NCI-H526 treated with DMSO at 0.1 percent for 48 hours (cell line): ENCODE measurements around the gene ZNF264.
"Not testable (repeated sequence)": the region's sequence is repeated elsewhere in the genome, so short reads cannot be mapped to it uniquely, and the experiment has no call there.

ENCODE experiments used
- DNase-seq: peaks from one replicate; lab custom pipeline; 2025; lab: John Stamatoyannopoulos, UW

Gene ZNF264

DNA sequence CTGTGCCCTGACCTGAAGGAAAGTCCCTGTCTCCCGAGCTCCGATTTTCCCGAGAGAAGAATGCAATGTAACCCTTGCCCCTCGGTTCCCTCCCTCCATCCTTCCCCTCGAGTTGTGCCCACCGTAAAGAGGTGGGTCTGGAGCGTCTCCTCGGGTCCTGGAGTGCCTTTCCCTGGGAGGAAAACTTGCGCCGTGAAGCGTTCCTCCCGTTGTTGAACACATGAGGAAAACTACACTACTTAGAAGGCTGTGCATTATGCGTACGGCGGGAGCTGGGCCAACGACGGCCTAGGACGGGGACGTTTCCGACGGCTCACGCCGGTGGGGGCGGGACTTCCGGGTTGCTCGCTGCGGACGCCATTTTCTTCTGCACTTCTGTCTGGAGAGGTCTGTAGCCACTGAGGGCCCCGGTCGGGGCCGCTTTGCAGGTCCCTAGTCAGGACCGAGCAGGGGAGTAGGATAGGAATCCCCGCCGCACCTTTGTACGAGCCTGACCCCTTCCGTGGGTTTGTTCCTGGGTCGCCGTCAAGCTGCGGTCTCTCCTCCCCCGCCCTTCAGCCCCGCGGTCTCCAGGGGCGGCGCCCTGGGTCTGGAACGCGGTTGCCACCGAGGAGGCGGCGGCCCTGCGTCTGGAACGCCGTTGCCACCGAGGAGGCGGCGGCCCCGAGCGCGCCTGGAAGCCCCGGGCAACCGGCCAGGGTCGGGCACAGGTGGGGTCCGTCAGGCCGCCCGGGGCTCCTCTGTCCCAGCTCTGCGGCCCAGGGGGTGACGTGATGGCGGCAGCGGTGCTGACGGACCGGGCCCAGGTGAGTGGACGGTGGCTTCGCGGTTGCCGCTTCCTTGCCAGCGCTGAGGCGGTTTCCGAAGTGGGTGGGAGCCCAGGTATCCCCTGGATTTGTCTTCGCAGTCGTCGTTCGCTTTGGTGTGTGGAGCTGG, at the start of gene ZNF264:
Gene ZNF264 (plus strand): TSS at position 360 of the 936 bp plus-strand sequence. CDS start 414 bp downstream, at position 774.
- DNase-seq = peak; percentile 69

DNA sequence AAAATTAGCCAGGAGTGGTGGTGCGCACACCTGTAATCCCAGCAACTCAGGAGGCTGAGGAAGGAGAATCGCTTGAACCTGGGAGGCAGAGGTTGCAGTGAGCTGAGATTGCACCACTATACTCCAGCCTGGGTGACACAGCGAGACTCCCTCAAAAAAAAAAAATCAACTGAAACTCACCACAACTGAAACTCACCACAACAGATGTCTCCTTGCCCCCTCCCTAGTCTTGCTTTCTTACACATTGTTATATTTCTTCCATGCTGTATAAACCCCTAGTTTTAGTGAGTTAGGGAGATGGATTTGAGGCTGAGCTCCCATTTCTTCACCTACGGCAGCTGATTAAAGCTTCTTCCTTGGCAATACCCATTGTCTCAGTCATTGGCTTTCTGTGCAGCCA, 49.6 kb upstream of the ZNF264 start:
- DNase-seq = no peak

DNA sequence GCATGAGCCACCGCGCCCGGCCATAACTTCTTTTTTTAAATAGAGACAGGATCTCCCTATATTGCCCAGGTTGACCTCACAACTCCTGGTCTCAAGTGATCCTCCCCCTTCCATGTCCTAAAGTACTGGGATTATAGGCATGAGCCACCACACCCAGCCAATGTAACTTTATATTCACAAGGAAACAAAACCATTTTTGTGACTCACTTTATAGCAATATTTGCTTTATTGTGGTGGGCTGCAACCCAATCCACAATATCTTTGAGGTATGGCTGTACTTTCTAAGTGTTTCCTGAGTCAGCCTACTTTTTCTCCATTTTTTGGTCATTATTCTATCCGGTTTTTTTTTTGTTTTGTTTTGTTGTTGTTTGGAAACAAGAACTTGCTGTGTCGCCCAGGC, 38.4 kb upstream of the ZNF264 start:
- no peak for DNase-seq

DNA sequence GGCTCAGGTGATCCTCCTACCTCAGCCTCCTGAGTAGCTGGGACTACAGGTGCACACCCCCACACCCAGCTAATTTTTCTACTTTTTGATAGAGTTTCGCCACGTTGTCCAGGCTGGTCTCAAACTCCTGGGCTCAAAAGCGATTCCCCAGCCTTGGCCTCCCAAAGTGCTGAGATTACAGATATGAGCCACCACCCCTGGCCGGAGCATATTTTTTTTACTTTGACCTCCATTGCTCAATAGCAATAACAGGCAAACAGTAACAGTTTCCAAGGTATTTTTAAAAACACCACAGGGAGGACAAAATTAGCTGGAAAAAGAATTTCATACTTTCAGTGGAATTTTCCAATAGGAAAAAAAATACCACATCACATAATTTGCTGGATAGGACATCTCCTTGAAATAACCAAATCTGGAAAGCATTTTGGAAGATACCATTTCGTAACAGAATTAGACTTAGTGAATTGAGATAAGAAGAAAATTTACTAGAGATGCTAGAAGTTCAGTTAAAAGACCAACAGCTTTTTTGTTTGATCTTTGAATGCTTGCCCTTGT, 29.2 kb upstream of the ZNF264 start:
- no peak for DNase-seq

DNA sequence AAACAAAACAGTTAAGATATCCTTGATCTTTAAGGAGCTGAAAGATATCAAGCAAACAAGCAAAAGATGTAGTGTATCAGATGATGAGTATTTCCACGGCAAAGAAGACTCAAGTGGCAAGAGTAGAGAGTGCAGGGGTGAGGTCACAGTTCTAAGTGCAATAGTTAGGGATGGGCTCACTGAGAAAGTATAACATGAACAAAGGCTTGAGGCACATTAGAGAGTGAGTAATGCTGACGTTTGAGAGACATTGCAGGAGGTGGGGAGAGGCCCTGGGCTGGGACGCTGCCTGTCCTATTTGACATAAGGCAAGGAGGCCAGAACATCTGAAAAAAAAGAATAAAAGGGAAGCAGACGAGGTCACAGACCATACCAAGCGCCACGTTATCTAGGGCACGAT, 25.5 kb upstream of the ZNF264 start:
- DNase-seq = no peak

DNA sequence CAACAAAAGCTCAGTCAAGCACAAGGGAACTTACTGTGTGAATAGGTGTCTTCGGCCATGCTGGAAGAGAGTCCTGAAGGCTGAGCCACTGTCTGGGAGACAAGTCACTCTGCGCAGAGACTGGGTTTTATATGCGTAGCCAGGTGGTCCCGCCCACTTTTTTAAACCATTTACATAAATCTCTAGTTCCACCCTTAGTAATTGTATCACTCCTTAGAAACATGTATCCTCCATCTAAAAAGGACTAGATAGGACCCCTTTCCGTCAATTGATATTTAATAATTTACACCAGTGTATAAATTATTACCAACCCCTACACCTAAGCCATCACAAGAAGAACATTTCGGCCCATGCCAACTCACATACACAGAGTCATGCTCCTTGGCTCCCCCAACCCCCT, 23.9 kb upstream of the ZNF264 start, which contains the start of gene DUXA:
Gene DUXA (minus strand): TSS at position 101 of the 400 bp plus-strand sequence. CDS start 42 bp downstream, at position 59.
- no peak for DNase-seq

DNA sequence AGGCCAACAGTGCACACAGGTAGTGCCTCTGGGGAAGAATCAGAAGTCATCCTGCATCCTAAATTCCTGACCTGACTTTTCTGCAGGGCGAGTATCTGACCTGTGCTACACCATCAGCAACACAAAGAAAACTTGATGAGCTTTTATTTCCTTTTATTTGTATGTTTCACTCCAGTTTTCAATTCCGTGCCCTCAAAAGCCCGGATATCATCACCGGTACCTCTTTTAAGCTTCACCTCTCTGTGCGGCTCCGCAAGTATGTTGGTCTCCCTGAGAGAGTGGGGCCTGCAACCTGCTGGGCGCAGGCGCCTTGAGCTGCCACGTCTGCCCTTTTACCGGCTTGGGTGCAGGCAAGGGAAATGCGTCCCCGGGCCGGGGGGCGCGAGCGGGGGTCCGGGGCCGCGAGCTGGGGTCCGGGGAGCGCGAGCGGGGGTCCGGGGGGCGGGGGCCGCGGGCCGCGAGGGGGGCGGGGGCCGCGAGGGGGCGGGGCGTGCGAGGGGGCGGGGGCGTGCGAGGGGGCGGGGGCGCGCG, 19.7 kb upstream of the ZNF264 start:
- no peak for DNase-seq

DNA sequence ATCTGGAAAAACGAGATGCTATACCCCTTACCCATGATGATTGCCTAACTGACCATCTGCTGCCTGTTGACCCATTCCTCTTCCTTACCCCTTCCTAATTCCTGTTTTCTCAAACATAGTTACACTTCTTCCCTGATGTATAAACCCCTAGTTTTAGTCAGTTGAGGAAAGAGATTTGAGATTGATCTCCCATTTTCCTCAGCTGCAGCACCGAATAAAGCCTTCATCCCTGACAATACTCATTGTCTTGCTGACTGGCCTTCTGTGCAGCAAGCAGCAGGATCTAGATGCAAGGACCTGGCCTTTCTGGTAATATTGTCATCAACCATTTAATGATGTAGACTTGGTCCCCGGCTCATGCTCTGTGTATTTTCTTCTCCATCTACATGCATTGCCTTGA, 999 bp upstream of the ZNF264 start:
- DNase-seq = no peak

DNA sequence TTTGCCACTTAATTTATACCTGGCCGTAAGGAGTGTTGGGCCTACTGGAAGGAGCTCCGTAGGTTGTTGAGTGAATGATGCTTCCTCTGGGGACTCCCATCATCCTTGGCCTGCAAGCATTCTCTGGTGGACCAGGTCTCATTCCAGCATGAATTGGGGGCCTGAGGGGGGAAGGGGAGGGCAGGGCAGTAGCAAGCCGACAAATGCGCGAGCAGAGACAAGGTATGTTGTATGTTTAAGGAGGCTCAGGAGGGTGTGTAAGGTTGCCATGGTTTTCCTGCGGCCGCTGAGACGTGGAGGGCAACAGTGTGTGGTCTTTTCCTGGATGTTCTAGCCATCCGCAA, 749 bp downstream of the ZNF264 start:
- DNase-seq = no peak

DNA sequence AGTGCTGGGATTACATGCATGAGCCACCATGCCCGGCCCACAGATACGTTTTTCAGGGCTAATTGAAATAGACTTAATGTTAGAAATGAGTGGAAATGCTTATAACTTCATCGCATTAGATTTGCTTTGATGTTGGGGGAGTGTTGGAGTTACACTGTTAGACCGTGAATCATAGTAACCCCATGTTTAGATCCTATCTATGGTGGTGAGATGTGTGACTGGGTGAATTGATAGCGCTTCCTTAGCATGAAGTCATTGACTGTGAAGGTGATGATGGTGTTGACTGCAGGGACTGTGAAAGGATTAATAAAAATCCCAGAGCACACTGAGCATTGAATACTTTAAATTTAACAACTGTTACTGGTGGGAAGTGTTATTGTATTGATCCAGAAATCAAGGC, 1.7 kb downstream of the ZNF264 start:
- DNase-seq = no peak

DNA sequence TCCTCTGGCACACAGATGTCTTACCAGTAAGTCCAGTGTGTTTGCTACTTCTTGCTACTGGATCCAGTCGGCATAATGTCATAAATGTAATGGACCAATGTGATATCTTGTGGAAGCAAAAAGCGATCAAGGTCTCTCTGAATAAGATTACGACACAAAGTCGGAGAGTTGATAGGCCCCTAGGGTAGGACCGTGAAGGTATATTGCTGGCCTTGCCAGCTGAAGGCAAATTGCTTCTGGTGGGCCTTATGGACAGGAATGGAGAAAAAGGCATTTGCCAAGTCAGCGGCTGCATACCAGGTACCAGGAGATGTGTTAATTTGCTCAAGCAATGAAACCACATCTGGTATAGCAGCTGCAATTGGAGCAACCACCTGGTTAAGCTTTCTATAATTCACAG, 6.6 kb downstream of the ZNF264 start:
- DNase-seq = not testable (repeated sequence)

DNA sequence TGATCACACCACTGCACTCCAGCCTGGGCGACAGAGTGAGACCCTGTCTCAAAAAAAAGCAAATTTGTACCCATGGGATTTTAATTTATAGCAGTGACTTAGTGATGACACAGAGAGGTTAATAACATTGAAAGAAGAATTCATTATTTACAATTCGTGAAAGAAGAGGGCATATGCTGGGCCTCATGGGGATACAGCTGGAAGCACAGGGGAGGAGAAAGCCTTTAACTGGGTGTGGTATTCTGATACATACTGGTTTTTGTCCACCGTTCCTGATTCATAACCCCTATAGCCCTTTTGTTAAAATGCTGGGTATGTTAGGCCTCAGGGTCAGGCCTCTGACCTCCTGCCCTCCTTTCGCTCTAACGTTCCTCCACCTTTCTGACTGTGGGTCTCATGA, 10.9 kb downstream of the ZNF264 start:
- DNase-seq = no peak

DNA sequence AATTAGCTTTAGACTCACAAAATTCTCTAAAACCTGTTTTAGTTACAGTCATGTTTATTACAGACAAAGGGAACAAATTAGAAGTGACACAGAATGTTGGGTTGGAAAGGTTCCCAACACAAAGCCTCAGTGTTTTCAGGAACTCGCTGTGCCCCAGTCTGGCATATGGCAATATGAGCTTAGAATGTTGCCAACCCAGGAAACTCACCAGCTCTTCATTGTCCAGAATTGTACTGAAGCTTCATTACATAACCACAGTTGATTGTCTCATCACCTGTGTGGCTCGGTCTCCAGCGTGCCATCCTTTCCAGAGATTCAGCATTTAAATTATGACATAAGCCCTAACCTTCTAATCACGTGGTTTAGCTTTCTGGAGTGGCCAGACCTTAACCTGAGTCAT, 19.1 kb downstream of the ZNF264 start:
- DNase-seq = no peak

DNA sequence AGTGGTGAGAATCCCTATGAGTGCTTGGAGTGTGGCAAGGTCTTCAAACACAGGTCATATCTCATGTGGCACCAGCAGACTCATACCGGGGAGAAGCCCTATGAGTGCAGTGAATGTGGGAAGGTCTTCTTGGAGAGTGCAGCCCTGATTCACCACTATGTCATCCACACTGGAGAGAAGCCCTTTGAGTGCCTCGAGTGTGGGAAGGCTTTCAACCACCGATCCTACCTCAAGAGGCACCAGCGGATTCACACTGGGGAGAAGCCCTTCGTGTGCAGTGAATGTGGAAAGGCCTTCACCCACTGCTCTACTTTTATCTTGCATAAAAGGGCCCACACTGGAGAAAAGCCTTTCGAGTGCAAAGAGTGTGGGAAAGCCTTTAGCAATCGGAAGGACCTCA, 20.8 kb downstream of the ZNF264 start:
- DNase-seq = no peak

DNA sequence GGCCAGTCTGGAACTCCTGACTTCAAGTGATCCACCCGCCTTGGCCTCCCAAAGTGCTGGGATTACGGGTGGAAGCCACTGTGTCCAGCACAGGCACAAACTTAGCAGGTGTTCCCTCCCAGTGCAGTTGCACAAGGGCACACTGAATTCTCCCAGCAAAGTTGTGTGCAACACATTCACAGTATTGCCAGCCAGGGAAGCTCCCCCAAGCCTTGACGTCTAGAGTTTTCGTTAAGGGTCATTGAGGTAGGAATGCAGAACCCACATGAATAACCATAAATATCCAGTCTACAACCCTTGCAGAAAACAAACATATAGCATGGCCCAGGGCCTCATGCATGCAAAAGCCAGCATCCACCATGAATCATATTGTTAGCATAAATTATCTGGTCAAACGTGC, 36.2 kb downstream of the ZNF264 start:
- DNase-seq = no peak

DNA sequence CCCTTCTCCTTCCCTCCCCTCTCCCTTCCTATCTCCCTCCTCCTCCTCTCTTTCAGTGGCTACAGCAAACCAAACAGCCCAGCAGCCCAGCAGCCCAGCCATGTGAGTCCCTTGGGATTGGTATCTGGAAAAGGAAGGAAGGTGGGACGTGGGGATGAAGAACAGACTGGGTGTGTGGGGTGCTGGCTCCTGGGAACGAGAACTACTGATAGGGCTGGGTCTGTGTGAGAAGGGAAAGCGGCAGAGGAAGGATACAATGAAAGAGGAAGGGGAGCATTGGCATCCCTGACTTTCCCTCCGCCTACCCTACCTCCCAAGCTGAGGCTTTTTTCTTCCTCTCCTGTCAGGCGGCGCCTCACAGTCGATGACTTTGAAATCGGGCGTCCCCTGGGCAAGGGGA, 40.4 kb downstream of the ZNF264 start:
- no peak for DNase-seq

DNA sequence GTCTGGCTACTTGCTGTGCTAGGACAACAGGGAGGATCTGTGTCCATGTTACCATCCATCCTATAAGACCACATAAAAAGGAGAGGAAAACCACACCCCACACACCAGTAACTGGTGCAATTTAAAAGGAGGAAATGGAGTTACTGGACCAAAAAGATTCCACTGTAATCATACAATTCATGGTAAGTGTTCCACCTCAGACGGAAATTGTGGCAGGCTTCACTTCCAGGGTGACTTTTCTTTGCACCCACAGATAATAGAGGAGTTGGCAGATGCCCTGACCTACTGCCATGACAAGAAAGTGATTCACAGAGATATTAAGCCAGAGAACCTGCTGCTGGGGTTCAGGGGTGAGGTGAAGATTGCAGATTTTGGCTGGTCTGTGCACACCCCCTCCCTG, 41.9 kb downstream of the ZNF264 start:
- DNase-seq = no peak

DNA sequence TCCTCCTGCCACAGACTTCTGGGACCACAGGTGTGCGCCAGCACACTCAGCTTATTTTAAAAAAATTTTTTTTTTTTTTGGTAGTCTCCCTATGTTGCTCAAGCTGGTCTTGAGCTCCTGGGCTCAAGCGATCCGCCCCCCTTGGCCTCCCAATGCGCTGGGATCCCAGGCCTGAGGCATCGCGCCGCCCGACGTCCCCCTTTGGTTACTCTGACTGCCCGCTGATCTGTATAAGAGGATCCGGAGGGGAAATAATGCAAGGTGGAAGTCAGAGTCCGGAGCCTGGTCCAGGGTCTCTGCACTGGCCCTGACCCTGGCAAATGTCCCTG, 48.6 kb downstream of the ZNF264 start:
- no peak for DNase-seq

DNA sequence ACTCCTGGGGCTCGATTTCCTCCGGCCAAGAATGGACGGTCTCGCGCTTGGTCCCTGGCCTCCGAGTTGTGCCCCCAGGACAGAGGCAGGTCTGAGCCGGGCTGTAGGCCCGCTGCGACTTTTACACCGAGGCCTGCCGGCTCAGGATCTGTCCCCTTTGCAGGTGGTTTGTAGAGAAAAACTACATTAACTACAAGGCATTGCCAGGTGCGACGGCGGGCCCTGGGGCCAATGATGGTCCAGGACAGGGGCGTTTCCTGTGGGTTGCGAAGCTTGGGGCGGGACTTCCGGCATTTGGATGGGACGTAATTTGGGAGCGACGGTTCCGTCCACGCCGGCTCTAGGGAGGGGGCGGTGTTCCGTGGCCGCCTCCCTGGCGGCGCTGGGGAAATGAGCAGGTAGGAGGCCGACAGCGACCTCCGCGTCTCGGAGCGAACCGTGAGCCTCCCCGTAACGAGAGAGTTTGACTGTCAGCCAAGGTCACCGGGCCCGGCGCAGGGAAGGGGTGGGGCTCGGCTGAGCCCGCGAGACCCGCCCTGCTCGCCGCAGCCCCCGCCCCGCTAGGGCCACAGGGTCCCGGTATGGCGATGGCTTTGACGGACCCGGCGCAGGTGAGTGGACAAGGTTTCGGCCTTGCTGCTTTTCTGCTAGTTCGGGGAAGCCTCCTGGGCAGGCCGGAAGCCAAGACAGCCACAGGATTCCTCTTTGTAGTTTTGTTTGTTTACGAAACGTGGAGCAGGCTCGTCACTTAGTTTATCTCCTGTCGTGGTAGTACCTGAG, 49.2 kb downstream of the ZNF264 start, which contains the start of gene ZNF805:
Gene ZNF805 (plus strand): TSS at position 322 of the 780 bp plus-strand sequence. CDS start 260 bp downstream, at position 582.
- peak; percentile 83 for DNase-seq

DNA sequence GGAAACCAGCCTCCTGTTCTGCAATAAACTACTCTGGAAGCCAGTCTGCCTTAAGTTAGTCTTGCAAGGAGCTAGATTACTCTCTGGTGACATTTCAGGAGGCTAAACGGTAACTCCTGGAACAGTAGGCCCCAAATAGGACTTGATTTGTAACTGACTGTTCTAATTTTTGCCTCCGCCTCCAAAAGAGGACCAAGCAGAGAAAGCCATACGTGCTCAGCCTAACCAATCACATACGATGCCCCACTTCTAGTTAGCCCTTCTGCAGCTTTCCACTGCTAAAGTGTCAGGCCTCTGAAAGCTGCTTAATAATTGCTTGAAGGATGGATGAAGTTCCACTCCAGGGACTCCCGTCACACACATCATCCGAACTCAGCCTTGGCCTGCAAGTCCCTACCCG, 49.9 kb downstream of the ZNF264 start:
- no peak for DNase-seq

DNA sequence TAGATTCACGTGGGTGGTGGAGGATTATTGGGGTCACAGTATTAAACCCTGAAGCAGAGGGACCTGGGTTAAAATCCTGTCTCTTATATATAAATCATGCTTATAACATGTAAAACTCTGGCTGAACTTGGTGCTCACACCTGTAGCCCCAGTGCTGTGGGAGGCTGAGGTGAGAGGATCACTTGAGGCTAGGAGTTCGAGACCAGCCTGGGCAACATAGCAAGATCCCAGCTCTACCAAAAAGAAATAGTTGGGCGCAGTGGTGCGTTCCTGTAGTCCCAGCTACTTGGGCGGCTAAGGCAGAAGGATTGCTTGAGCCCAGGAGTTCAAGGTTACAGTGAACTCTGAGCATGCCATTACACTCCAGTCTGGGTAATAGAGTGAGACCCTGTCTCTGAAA, 51.5 kb downstream of the ZNF264 start:
- no peak for DNase-seq

DNA sequence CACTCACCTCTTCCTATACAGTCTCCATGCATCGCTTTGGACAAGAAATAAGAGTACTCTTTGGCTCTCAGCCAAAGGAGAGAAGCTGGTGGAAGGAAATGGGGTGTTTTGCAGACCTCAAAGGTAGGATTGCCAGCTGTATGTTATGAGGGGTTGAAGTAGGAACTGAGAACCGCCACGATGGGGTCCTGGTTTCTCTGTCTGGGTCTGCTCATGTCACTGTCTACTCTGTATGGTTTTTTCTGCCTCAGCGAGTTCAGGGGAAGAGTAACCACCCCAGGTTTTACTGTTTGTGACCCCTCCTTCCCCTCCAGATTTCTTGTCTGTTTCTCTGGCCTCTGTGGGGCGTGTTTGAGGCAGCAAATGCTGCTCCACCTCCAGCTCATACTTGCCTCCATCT, 53.2 kb downstream of the ZNF264 start:
- no peak for DNase-seq

DNA sequence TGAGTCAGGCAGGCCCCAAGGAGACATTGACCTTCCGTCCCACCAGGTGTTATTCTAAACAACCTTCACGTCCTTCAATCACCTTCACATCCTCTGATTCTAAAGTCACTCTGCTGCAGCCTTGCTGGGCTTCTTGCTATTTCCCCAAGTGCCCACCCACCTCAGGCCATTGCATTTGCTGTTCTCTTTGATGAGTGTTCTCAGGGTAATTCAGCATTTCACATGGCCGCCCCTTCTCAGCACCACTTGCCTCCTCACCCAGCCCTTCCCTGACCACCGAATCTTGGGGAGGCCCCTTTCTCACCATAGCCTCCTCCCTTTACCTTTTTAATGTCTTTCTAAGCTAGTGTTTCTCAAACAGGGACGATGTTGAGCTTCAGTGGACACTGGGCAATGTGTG, 53.8 kb downstream of the ZNF264 start:
- no peak for DNase-seq
